CD4-positive, alpha-beta T cell treated with Interleukin-12 subunit alpha and Interleukin-12 subunit beta, for 1 hour (primary cell): ENCODE measurements around the gene NAA16.

ENCODE experiments used
- DNase-seq: peaks from one replicate; pipeline ENCODE4 v3.0.0-alpha.2; 2020

The NAA16 gene

GRCh38 chr13:41361491-41361890, 50.4 kb downstream of the NAA16 start:
- DNase-seq, result no peak

- no peak for DNase-seq
Measured at GRCh38 chr13:41364043-41364442, 53.0 kb downstream of the NAA16 start.

GRCh38 chr13:41365631-41366030, 54.6 kb downstream of the NAA16 start:
- no peak for DNase-seq

GRCh38 chr13:41370736-41371135, 59.7 kb downstream of the NAA16 start:
- DNase-seq, result no peak

GRCh38 chr13:41377446-41377845, 66.4 kb downstream of the NAA16 start:
- no peak for DNase-seq

GRCh38 chr13:41382431-41382830, 71.4 kb downstream of the NAA16 start:
- DNase-seq, result no peak

- no peak for DNase-seq
Measured at GRCh38 chr13:41383386-41383785, 72.3 kb downstream of the NAA16 start.

GRCh38 chr13:41384749-41385503, 73.9 kb downstream of the NAA16 start:
- peak; percentile 24 for DNase-seq

GRCh38 chr13:41386211-41386610, 75.1 kb downstream of the NAA16 start:
- DNase-seq, result no peak

GRCh38 chr13:41387576-41387975, 76.5 kb downstream of the NAA16 start:
- no peak for DNase-seq

- no peak for DNase-seq
Measured at GRCh38 chr13:41388143-41388881, 77.2 kb downstream of the NAA16 start.

- no peak for DNase-seq
Measured at GRCh38 chr13:41389580-41389979, 78.5 kb downstream of the NAA16 start.

GRCh38 chr13:41394166-41394565, 83.1 kb downstream of the NAA16 start:
- DNase-seq, result no peak

- no peak for DNase-seq
Measured at GRCh38 chr13:41398494-41399170, 87.6 kb downstream of the NAA16 start.

- no peak for DNase-seq
Measured at GRCh38 chr13:41401366-41401765, 90.3 kb downstream of the NAA16 start.

- no peak for DNase-seq
Measured at GRCh38 chr13:41402691-41403511, 91.8 kb downstream of the NAA16 start.

GRCh38 chr13:41403983-41404382, 92.9 kb downstream of the NAA16 start:
- no peak for DNase-seq

GRCh38 chr13:41405367-41405766, 94.3 kb downstream of the NAA16 start:
- DNase-seq, result no peak

GRCh38 chr13:41407380-41407779, 96.3 kb downstream of the NAA16 start:
- no peak for DNase-seq

- no peak for DNase-seq
Measured at GRCh38 chr13:41408121-41408520, 97.1 kb downstream of the NAA16 start.

GRCh38 chr13:41408746-41409145, 97.7 kb downstream of the NAA16 start:
- DNase-seq, result no peak

- DNase-seq, result no peak
Measured at GRCh38 chr13:41409611-41410010, 98.5 kb downstream of the NAA16 start.

- no peak for DNase-seq
Measured at GRCh38 chr13:41411060-41411459, 100.0 kb downstream of the NAA16 start.
